Measurements from ENCODE around the gene KATNB1.

KATNB1 gene

DNA sequence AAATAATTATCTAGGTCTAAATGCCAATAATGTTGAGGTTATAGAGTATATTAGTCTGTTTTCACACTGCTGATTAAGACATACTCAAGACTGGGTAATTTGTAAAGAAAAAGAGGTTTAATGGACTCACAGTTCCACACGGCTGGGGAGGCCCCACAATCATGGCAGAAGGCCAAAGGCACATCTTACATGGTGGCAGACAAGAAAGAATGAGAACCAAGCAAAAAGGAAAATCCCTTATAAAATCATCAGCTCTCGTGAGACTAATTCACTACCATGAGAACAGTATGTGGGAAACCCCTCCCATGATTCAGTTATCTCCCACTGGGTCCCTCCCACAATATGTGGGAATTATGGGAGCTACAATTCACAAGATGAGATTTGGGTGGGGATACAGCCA lies 2.9 kb upstream of the KATNB1 start:
- H3K36me3 ChIP-seq (ENCODE audit: control insufficient read depth, insufficient read depth, low read length) = no peaks in the 10 kb centered on the region
- H3K4me3 ChIP-seq (ENCODE audit: low read length) = no peak overlapping the region
- no peaks in the 10 kb centered on the region for H3K27me3 ChIP-seq (ENCODE audit: control insufficient read depth, insufficient read depth, low read length)
- H3K4me1 ChIP-seq (ENCODE audit: control insufficient read depth, insufficient read depth, low read length) = peaks cover 6% of the 10 kb centered on the region
- H3K27ac ChIP-seq (ENCODE audit: low read depth, low read length) = no peak overlapping the region
- H3K9ac ChIP-seq (ENCODE audit: low read length) = no peak overlapping the region

DNA sequence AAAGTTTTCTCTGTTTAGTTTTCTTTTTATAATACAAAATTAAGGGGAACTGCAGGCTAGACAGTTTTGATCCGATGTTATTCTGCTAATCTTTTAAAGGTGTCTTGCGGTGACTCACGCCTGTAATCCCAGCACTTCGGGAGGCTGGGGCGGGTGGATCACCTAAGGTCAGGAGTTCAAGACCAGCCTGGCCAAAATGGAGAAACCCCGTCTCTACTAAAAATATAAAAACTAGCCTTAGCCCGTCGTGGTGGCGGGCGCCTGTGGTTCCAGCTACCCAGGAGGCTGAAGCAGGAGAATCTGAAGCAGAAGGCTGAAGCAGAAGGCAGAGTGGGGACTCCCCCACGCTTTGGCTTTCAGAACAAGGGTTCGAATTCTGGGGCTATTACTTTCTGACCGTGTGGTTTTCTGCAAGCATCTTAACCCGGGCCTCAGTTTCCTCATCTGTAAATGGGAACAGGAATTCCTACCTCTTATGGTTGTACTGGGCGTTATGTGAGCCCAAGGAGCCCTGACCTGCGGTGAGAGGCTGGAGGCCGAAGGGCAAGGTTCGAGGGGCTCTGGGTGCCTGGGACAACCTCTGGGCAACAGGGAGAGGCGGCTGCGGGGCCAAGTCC lies 1.2 kb upstream of the KATNB1 start:
- Histone ChIP-seq H3K9ac (ENCODE audit: low read length) (peak overlapping the region; percentile 81), H3K27ac (ENCODE audit: low read depth, low read length) (peak overlapping the region; percentile 89), H3K4me3 (ENCODE audit: low read length) (peak overlapping the region; percentile 96), H3K4me1 (ENCODE audit: control insufficient read depth, insufficient read depth, low read length) (peaks cover 6% of the 10 kb centered on the region), H3K27me3 (ENCODE audit: control insufficient read depth, insufficient read depth, low read length) (no peaks in the 10 kb centered on the region), H3K36me3 (ENCODE audit: control insufficient read depth, insufficient read depth, low read length) (no peaks in the 10 kb centered on the region)

DNA sequence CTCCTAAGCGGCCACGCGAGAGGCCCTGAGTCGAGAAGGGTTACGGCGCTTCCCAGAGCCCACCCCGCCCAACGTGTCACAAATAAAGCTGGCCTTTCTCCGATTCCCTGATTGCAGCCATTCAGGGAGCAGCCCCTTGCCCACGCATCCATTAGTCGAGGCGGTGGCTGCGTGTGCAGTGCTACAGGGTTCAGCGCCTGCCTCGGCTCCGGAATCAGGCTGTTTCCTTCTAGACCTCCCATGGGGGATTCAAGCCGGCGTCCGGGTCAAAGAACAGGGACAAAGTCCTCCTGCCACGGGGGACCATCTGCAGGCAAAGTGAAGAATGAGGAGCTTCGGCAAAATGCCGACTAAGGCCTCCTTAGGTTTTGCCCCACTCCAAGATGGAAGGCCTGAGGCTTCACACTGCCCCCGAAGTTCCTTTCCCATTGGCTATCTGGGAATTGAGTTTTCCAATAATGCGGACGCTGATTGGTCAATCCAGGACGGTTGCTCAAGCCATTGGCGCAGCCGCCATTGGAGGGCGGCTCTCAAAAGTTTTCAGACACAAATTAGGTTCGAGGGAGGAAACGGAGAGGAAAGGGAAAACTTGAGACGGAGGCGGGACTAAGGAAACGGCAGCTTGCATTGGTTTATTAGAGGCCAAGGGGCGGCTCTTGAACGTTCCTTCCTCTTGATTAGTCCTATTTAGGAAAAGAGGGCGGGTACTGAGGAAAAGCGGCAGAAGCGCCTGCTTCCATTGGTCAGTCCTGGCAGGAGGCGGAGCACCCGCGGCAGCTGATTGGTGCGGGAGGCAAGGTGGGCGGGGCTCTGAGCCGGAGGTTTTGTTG lies 430 bp upstream of the KATNB1 start:
- no peaks in the 10 kb centered on the region for H3K27me3 ChIP-seq (ENCODE audit: control insufficient read depth, insufficient read depth, low read length)
- H3K4me3 ChIP-seq (ENCODE audit: low read length) = peak overlapping the region; percentile 98
- H3K9ac ChIP-seq (ENCODE audit: low read length) = peak overlapping the region; percentile 81
- peaks cover 6% of the 10 kb centered on the region for H3K4me1 ChIP-seq (ENCODE audit: control insufficient read depth, insufficient read depth, low read length)
- H3K27ac ChIP-seq (ENCODE audit: low read depth, low read length) = peak overlapping the region; percentile 89
- no peaks in the 10 kb centered on the region for H3K36me3 ChIP-seq (ENCODE audit: control insufficient read depth, insufficient read depth, low read length)

DNA sequence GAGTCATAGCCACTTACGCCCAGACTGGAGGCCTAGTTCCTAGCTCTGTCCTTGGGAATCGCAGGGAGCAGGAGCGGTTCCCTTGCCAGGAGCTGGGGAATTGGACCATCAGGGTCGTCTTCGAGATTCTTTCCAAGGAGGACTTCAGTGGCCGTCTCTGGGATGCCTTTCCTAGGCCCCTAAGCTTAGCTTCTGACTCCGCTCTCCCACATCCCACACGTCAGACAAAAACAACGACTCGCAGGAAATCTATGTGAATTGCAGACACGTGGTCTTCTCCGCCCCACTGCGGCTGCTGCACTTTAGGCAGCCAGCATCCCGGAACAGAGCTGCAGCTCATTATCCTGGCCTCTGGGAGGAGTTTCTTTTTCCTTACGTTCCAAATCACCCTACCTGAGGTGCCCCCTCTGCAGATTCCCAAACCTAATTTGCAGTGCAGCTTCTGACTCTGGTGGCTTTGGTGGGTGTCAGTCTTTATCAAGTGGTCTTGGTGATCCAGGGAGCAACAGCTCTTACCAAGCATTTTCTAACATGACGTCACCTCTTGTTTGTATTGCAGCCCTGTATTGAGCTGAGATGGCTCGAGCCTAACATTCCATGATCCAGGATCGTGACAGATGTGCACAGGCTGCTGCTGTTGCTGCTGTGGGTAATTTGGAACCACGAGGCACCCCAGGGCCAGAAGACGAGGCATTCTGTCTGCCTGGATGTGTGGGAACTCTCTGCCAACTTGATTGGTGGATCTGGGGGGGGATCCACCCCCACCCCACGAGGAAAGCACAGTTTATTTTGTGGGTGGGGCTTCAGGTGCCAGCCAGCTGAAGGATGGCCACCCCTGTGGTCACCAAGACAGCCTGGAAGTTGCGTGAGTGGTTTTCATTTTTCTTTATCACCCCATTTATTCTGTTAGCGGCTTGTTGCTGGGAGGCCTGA lies 1.1 kb downstream of the KATNB1 start:
- Histone ChIP-seq H3K9ac (ENCODE audit: low read length) (peak overlapping the region; percentile 51), H3K27me3 (ENCODE audit: control insufficient read depth, insufficient read depth, low read length) (no peaks in the 10 kb centered on the region), H3K27ac (ENCODE audit: low read depth, low read length) (no peak overlapping the region), H3K36me3 (ENCODE audit: control insufficient read depth, insufficient read depth, low read length) (no peaks in the 10 kb centered on the region), H3K4me1 (ENCODE audit: control insufficient read depth, insufficient read depth, low read length) (peaks cover 6% of the 10 kb centered on the region), H3K4me3 (ENCODE audit: low read length) (peak overlapping the region; percentile 98)

DNA sequence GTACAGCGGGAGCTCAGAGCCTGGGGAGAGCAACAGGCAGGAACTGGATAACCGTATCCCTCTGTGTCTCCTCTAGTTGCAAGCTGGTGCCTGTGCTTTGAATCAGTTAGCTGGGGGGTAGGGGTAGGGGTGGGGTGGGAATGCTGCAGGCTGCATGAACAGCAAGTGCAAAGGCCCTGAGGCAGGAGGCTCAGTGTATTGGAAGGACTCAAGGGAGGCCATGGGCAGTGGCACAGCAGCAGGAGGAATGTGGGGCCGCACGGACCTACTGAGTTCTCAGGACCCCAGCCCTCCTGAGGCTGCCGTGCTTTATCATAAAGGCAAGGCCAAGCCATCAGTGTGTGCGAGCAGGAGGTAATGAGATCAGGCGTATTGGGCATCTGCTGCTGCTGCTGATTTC lies 3.3 kb downstream of the KATNB1 start:
- Histone ChIP-seq H3K9ac (ENCODE audit: low read length) (no peak overlapping the region), H3K27ac (ENCODE audit: low read depth, low read length) (no peak overlapping the region), H3K36me3 (ENCODE audit: control insufficient read depth, insufficient read depth, low read length) (peaks cover 2% of the 10 kb centered on the region), H3K4me3 (ENCODE audit: low read length) (no peak overlapping the region), H3K27me3 (ENCODE audit: control insufficient read depth, insufficient read depth, low read length) (no peaks in the 10 kb centered on the region), H3K4me1 (ENCODE audit: control insufficient read depth, insufficient read depth, low read length) (peaks cover 6% of the 10 kb centered on the region)

DNA sequence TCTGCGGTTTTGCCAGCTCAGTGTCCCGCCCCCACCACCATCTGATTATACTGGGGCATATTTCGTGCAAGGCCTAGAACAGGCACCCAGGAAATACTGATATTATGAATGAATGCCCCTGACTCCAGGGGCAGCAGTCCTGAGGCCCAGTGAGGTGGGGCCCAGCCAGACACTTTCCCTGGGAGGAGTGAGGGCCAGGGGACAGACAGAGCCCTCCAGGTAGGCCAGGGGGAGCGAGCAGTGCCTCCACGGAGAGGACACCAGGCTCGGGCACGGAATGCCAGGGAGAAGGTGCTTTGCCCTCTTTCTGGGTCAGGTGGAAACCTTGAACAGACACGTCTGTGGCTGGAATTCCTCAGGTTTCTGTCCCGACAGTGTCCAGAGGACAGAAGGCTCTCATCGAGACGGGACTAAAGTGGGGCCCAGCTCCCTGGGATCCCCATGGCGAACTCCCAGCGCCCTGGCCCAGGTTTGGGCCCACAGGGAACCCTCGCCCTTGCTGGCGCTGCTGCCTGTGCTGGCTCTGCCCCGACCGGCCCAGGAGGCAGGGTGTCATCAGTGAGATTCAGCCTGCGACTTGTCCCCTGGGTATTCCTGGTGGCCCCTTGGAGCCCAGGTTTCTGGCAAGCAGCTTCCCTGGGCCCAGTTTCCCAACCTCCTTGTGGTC lies 4.3 kb downstream of the KATNB1 start:
- no peak overlapping the region for H3K9ac ChIP-seq (ENCODE audit: low read length)
- no peak overlapping the region for H3K27ac ChIP-seq (ENCODE audit: low read depth, low read length)
- peaks cover 6% of the 10 kb centered on the region for H3K4me1 ChIP-seq (ENCODE audit: control insufficient read depth, insufficient read depth, low read length)
- H3K36me3 ChIP-seq (ENCODE audit: control insufficient read depth, insufficient read depth, low read length) = peaks cover 4% of the 10 kb centered on the region
- H3K4me3 ChIP-seq (ENCODE audit: low read length) = no peak overlapping the region
- H3K27me3 ChIP-seq (ENCODE audit: control insufficient read depth, insufficient read depth, low read length) = no peaks in the 10 kb centered on the region

DNA sequence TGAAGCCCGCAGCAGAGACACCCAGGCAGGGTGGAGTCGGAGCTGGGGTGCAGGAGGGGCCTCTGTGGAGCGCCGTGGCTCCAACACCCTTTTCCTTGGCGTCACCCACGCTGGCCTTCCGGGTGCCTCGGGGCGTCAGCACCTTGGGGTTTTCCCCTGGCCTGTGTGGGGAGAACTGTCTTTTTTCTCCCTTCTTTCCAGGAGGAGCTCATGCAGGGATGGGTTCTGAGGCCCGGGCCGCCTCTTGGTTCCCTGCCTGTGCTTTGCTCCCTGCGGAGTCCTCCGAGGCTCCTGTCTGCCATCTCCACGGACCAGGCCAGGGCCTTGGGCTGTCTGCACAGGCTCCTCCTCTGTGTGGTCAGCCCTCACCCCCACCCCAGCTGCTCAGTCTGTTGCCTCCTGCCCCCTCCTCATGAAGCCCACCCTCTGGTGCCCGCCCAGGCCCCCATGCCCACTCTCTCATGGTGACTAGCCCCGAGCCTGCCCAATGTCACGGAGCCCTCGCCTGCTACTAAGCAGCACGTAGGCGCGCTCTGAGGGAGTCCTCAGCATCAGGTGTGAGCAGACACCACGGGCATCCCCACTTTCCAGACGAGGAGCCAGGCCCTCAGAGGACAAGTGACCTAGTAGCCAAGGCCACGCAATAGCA lies 5.0 kb downstream of the KATNB1 start:
- Histone ChIP-seq H3K9ac (ENCODE audit: low read length) (no peak overlapping the region), H3K4me1 (ENCODE audit: control insufficient read depth, insufficient read depth, low read length) (peaks cover 6% of the 10 kb centered on the region), H3K27me3 (ENCODE audit: control insufficient read depth, insufficient read depth, low read length) (no peaks in the 10 kb centered on the region), H3K4me3 (ENCODE audit: low read length) (no peak overlapping the region), H3K27ac (ENCODE audit: low read depth, low read length) (no peak overlapping the region), H3K36me3 (ENCODE audit: control insufficient read depth, insufficient read depth, low read length) (peaks cover 4% of the 10 kb centered on the region)

DNA sequence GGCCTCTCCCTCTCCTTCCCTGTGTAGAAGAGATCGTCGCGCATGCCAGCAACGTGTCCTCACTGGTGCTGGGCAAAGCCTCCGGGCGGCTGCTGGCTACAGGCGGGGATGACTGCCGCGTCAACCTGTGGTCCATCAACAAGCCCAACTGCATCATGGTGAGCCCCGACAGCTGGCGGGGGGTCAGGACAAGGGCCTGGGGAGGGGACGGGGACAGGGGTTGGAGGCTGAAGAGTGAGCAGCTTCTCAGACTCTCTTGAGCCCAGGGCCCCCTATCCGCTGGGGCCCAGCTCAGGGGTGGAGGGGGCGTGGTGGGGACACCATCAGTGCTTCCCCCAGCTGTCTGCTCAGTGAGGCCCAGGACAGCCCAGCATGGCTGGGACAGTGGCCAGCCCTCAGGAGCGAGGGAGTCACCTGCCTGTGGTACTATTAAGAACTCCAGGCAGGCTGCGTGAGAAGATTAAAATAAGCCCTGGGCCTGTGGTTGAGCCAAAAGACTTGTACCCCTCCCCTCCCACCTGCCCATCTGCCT lies 6.2 kb downstream of the KATNB1 start:
- Histone ChIP-seq H3K27ac (ENCODE audit: low read depth, low read length) (no peak overlapping the region), H3K4me1 (ENCODE audit: control insufficient read depth, insufficient read depth, low read length) (no peaks in the 10 kb centered on the region), H3K27me3 (ENCODE audit: control insufficient read depth, insufficient read depth, low read length) (no peaks in the 10 kb centered on the region), H3K9ac (ENCODE audit: low read length) (no peak overlapping the region), H3K4me3 (ENCODE audit: low read length) (no peak overlapping the region), H3K36me3 (ENCODE audit: control insufficient read depth, insufficient read depth, low read length) (peaks cover 4% of the 10 kb centered on the region)

DNA sequence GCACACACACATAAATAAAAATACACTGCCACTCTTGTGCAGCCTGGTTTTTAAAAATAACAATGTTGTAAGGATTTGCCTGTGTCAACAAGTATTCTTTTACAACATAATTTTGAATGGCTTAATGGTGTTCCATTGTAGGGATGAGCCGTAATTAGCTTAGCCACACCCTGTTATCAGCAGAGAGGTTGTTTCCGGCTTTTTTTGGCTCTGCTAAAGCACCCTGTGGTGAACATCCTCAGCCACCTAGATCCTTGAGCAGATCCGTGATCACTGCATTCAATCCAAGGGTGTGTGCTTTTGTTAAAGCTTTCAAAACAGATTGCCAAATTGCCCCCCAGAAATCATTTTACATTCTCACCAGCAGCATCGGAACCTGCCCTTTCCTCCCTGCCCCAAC lies 7.0 kb downstream of the KATNB1 start:
- peaks cover 4% of the 10 kb centered on the region for H3K36me3 ChIP-seq (ENCODE audit: control insufficient read depth, insufficient read depth, low read length)
- no peak overlapping the region for H3K4me3 ChIP-seq (ENCODE audit: low read length)
- H3K9ac ChIP-seq (ENCODE audit: low read length) = no peak overlapping the region
- H3K27me3 ChIP-seq (ENCODE audit: control insufficient read depth, insufficient read depth, low read length) = no peaks in the 10 kb centered on the region
- no peak overlapping the region for H3K27ac ChIP-seq (ENCODE audit: low read depth, low read length)
- H3K4me1 ChIP-seq (ENCODE audit: control insufficient read depth, insufficient read depth, low read length) = no peaks in the 10 kb centered on the region

DNA sequence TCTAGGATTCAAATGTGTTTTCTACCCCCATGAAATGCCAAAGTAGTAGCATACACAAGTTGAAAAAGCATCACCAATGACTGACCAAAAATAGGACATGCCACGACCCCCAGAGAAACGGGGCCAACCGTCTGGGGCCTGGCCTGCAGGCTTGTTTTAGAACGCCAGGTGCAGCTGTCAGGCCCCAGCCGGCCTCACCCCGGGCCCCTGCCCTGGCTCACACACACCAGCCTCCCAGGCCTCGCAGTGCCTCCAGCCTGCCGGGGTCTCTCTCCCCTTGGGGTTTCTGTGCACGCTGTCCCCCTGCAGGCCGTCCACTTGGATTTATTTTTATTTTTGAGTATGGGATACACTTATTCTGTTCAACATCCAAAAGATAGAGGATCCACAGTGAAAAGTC lies 7.9 kb downstream of the KATNB1 start:
- no peak overlapping the region for H3K9ac ChIP-seq (ENCODE audit: low read length)
- no peak overlapping the region for H3K4me3 ChIP-seq (ENCODE audit: low read length)
- H3K4me1 ChIP-seq (ENCODE audit: control insufficient read depth, insufficient read depth, low read length) = no peaks in the 10 kb centered on the region
- H3K27ac ChIP-seq (ENCODE audit: low read depth, low read length) = no peak overlapping the region
- peaks cover 4% of the 10 kb centered on the region for H3K36me3 ChIP-seq (ENCODE audit: control insufficient read depth, insufficient read depth, low read length)
- H3K27me3 ChIP-seq (ENCODE audit: control insufficient read depth, insufficient read depth, low read length) = no peaks in the 10 kb centered on the region

DNA sequence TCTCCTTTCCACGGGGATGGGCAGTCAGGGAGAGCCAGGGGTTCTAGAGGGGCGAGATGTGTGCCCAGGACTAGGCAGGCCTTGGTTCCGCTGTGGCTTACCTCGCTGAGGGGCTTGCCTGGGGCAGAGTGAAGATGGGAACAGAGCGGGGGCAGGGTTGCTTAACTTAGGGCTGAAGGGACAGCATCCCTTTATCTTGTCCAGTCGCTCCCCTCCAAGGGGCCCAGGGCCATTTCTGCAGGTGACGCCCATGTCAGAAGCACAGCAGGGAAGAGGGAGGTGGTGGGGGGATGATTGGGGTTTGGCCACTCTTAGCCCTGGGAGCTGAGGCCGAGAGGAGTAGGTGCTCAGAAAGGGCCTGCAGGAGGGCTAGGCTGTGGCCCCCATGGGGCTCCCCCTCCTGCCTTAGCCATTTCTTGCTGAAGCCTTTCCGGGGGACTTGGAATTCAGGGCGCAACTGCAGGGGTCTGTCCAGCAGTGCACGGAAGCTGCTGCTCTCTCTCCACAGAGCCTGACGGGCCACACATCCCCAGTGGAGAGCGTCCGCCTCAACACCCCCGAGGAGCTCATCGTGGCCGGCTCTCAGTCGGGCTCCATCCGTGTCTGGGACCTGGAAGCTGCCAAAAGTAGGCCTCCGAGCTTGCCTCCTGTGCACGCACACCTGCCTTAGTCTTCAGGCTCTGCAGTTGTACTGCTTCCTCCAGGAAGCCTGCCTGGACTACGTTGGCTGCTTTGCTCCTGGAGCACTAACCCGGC lies 8.5 kb downstream of the KATNB1 start:
- Histone ChIP-seq H3K27me3 (ENCODE audit: control insufficient read depth, insufficient read depth, low read length) (no peaks in the 10 kb centered on the region), H3K27ac (ENCODE audit: low read depth, low read length) (no peak overlapping the region), H3K36me3 (ENCODE audit: control insufficient read depth, insufficient read depth, low read length) (peaks cover 4% of the 10 kb centered on the region)

More for the DNA sequence above, 8.5 kb downstream of the KATNB1 start:
- H3K4me1 ChIP-seq (ENCODE audit: control insufficient read depth, insufficient read depth, low read length) = no peaks in the 10 kb centered on the region
- no peak overlapping the region for H3K9ac ChIP-seq (ENCODE audit: low read length)
- H3K4me3 ChIP-seq (ENCODE audit: low read length) = no peak overlapping the region

Data from rectal smooth muscle tissue (tissue), 1 donor.